T-helper 2 cell (primary cell): Measurements from ENCODE around the gene ZNF248.

Source experiments
- DNase-seq, 5 experiments: peaks; one replicate each; pipeline versions ENCODE4 v3.0.0 to v3.0.0-alpha.2; 2012 to 2022

The ZNF248 gene

GRCh38 chr10:37821237-37821636, 36.2 kb downstream of the ZNF248 start:
- no peak for DNase-seq

- DNase-seq: no peak
These were observed 37.6 kb downstream of the ZNF248 start for GRCh38 chr10:37819797-37820196.

- DNase-seq: no peak
These were observed 41.1 kb downstream of the ZNF248 start for GRCh38 chr10:37816290-37816689.

GRCh38 chr10:37813763-37814162, 43.6 kb downstream of the ZNF248 start:
- no peak for DNase-seq

- DNase-seq: no peak
These were observed 45.1 kb downstream of the ZNF248 start for GRCh38 chr10:37812290-37812689.

GRCh38 chr10:37803269-37803668, 54.1 kb downstream of the ZNF248 start:
- DNase-seq: no peak

GRCh38 chr10:37801557-37801956, 55.9 kb downstream of the ZNF248 start:
- no peak for DNase-seq

- no peak for DNase-seq
These were observed 63.0 kb downstream of the ZNF248 start for GRCh38 chr10:37794305-37794976.

GRCh38 chr10:37789590-37789989, 67.8 kb downstream of the ZNF248 start:
- DNase-seq: no peak

DNA sequence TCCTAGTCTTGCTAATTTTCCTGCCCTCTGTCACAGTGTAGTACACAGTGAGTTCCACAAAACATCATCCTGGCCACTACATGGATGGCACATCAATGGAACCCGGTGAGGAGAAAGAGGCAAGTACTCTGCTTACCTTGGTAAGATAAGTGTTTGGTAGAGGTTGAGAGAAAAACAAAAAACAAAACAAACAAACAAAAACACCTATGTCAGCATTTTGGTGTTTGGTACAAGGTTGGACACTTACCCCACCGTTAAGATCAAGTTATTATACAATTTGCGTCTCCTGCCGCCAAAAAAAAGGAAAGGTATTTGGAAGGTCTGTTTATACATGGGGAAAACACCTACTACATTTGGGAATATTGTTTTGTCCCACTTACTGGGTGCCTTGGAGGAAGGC, 72.7 kb downstream of the ZNF248 start:
- no peak for DNase-seq

DNA sequence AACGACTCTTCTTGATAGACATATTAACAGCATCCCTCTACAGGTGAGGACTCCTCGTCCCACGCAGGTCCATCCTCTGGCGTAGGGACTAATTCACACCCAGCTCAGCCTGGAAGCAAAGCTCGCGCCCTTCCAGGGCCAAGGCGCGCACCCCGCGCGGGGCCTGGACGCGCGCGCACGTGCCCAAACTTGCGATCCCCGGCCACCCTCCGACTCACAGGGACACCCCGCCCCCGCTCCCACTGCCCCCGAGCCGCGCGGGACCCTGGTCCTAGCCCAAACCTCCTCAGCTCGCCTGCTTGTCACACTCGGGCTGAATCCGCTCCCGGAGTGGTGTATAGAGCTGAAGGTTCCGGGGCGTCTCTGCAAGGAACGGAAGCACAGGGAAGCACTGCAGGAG, 76.9 kb downstream of the ZNF248 start:
- no peak for DNase-seq

DNA sequence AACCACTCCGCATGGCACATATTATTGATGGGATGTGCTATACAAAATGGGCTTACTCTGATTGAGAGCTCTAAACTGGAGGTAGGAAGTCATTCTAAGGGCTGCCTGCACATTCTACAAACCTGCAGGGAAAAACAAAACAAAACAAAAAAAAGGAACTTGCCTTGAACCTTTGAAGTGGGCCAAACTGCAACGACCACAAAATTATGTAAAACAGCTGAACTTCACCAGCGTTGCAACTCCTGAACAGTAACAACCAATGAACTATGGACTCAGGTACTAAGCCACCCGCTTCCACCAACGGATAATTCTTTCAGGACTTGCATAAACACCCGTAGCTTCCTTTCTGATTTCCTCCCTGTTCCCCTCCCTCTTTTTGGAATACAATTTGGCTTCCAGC, 80.4 kb downstream of the ZNF248 start:
- DNase-seq: no peak

DNA sequence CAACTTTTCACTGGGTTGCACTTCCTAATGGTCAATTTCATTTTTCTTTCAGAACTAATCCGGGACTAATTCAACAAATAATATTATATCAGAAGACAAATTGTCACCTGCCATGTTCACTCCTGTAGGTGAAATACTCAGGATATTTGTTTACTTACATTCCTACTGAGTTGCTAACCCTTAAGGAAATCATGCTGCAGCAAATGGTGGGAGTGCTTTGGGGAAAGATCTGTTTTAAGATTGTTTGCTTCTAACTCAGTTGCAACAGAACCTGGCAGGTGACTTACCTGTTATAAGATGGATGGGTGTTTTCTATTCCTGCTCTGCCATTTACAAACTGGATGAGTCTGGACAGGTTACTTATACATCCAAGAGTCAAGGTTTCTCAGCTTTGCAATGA, 81.8 kb downstream of the ZNF248 start:
- DNase-seq: no peak

DNA sequence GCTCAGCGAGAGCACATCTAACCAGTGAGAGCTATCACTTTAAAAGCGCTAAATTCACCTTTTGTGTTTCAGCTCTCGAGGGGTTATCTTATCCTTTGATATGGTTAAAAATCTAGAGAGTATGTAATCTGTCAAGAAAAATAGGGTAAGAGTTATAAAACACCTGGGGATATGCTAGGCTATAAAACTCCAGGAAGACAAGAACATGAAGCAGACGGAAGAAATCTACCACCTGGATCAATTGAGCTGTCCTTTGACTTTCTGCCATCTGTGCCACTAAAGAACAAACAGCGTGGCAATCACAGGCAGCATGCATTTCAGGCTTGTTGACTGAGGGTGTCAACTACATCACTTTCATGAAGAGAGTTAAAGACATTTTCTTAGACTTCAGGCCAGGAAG, 83.1 kb downstream of the ZNF248 start:
- no peak for DNase-seq

- no peak for DNase-seq
These were observed 92.2 kb downstream of the ZNF248 start for GRCh38 chr10:37765216-37765615.

DNA sequence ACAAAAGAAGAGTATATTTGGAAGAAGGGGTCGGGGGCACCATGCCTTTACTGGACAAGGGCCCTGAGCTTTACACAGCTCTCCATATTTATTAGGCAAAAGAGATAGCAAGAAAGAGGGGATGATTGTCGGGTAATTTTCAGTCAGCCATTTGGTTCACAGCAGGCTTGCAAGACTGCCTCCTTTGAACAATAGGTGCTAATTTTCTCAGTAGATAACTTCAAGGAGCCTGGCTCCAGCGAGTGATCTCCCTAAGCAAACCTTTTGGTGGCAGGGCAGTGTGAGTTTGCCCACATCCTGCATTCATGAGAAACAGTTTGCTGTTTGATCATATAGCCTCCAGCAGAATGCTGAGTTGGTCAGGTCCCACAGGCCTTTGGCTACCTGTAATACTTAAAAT, 94.3 kb downstream of the ZNF248 start:
- DNase-seq: no peak

DNA sequence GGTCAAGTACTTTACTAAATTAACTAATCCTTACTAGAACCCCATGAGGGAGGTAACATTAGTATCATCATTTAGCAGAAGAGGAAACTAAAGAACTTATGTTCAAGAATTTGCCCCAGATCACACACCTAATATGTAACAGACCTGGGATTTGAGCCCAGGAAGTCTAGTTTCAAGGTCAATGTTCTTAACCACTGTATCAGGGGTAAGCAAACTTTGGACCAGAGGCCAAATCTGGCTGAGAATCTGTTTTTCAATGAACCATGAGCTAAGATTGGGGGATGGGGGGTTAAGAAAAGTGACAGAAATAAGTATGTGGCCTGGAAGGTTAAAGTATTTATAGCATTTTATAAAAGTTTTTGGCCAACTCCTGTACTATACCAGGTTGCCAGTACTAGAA, 95.1 kb downstream of the ZNF248 start:
- DNase-seq: no peak

- no peak for DNase-seq
These were observed 96.6 kb downstream of the ZNF248 start for GRCh38 chr10:37760817-37761216.

- no peak for DNase-seq
These were observed 99.3 kb downstream of the ZNF248 start for GRCh38 chr10:37758074-37758473.

GRCh38 chr10:37754538-37755323, 102.7 kb downstream of the ZNF248 start:
- DNase-seq: peak in 1 of 5 experiments; percentile 54

- no peak for DNase-seq
These were observed 105.0 kb downstream of the ZNF248 start for GRCh38 chr10:37752334-37752875.

DNA sequence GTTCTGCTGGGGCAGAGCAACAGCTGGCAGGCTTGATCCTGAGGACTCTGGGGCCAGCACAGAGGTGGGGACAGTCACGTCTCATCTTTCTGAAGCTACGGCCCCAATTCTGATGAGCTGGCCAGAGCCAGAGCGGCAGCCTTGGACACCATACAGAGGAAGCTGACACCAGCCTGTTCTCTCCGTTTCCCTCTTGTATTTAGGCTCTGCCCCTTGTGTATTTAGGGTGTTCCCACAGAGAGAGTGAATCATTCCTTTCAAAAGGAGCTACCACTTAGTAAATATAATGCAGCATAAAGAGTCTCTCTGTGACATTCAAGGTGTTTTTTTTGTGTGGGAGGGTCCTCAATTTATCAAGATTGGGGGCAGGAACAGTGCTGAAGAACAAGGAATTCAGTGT, 109.2 kb downstream of the ZNF248 start:
- DNase-seq: no peak

DNA sequence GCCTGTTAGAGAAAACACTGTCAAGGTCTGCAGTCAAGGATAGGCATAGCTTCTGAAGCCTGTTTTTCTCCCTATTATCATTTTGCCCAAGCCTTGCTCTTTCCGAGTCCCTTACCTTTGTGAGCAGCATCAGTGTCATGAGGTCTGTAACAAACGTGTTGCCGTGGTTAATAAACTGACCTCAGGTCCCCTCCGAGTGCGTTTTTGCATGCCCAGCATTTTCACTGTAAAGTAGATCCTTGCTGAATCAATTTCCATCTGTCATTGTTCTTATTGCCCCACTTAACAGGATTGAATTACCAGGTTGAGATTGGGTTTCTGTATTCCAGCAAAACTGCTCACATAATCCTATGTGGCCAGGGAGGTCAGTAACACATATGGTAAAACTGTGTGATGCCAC, 110.3 kb downstream of the ZNF248 start:
- no peak for DNase-seq

GRCh38 chr10:37741831-37742230, 115.6 kb downstream of the ZNF248 start:
- no peak for DNase-seq
